HepG2 (cell line): ENCODE data around the gene HYAL2. TPM values are rescaled to one million over a fixed set of nuclear protein-coding genes. Genes with fewer than 3 reads are reported as not detected.
A peak's percentile ranks its signal among the peaks of the same experiment; 100 is the strongest.

ENCODE experiments used
- ATAC-seq: fragments of 200-7000 bp; cut with Tn5 transposase; 3 replicates; pipeline ENCODE4 v1.9.1; 2020; ENCODE audit warnings: mild to moderate bottlenecking, moderate library complexity
- BruUV-seq: library from RNA; stranded (reverse); fragments of 400-500 nt; replicated peaks from 2 replicates; lab custom pipeline; 2021; lab: Mats Ljungman, UMichigan
- CTCF ChIA-PET: fragments of 300-600 bp; formaldehyde crosslinking; extraction: SDS; loops from one replicate; lab custom pipeline; 2021; ENCODE audit warnings: low total read pairs, inconsistent platforms, low intra/inter-chr PET ratio; lab: Yijun Ruan, JAX
- POLR2A ChIA-PET: fragments of 350-600 bp; sonication (Branson Sonifier 250); formaldehyde crosslinking; loops from one replicate; lab custom pipeline; 2020; ENCODE audit warnings: antibody characterized with exemption, inconsistent platforms; lab: Yijun Ruan, JAX
- DNase-seq: peaks from one replicate; pipeline ENCODE4 v3.0.0-alpha.2; 2015; ENCODE audit warnings: low spot score
- FAIRE-seq: peaks from 3 replicates; lab custom pipeline; 2011; peaks lifted over from hg19 to GRCh38; lab: Jason Lieb, UNC
- H2AFZ ChIP-seq: one replicate; pipeline ENCODE4 v1.6.1; 2011; ENCODE audit warnings: low read length, inconsistent platforms
- H3K27ac ChIP-seq: fragments of 300-600 bp; 3 replicates; pipeline ENCODE4 v1.8.0; 2011; ENCODE audit warnings: mixed run types, mild to moderate bottlenecking, mixed read lengths, low read length, inconsistent platforms; ENCODE audit not compliant: insufficient read depth; ENCODE audit errors: extremely low read length
- H3K27me3 ChIP-seq, 2 experiments: fragments of 200-600 bp in 1 of 2; 2 replicates in 1 of 2; 3 replicates in 1 of 2; pipeline versions ENCODE4 v1.6.0 to v1.8.0; 2011; ENCODE audit warnings: low read length in 2 of 2, mild to moderate bottlenecking in 2 of 2, moderate library complexity in 2 of 2, inconsistent platforms in 1 of 2; ENCODE audit not compliant: insufficient read depth in 2 of 2, control insufficient read depth in 1 of 2
- H3K36me3 ChIP-seq, 2 experiments: fragments of 200-600 bp in 1 of 2; replicated peaks in 1 of 2; 2 replicates in 1 of 2; 3 replicates in 1 of 2; pipeline versions ENCODE4 v1.5.1 to v1.8.0; 2011; ENCODE audit warnings: low read length in 2 of 2, inconsistent platforms in 1 of 2; ENCODE audit not compliant: insufficient read depth in 2 of 2, control insufficient read depth in 1 of 2
- H3K4me1 ChIP-seq: 2 replicates; pipeline ENCODE4 v1.5.1; 2012; ENCODE audit warnings: low read length, inconsistent platforms; ENCODE audit not compliant: insufficient read depth
- H3K4me2 ChIP-seq: 2 replicates; pipeline ENCODE4 v1.6.0; 2011; ENCODE audit warnings: low read depth, low read length, inconsistent platforms
- H3K4me3 ChIP-seq, 3 experiments: fragments of 200-600 bp in 1 of 3; sonication (generic), shearing (Covaris generic) in 1 of 3; replicated peaks in 1 of 3; 2 replicates each; pipeline ENCODE4 v1.5.1; 2011 to 2016; ENCODE audit warnings: low read length in 3 of 3, inconsistent platforms in 2 of 3, low read depth in 2 of 3, mild to moderate bottlenecking in 2 of 3, control low read depth in 1 of 3, mixed read lengths in 1 of 3; ENCODE audit not compliant: insufficient read depth in 1 of 3
- H3K79me2 ChIP-seq: one replicate; pipeline ENCODE4 v1.6.1; 2011; ENCODE audit warnings: low read length, inconsistent platforms; ENCODE audit not compliant: insufficient read depth
- H3K9ac ChIP-seq: 2 replicates; pipeline ENCODE4 v1.6.0; 2011; ENCODE audit warnings: mild to moderate bottlenecking, low read depth, low read length, inconsistent platforms; ENCODE audit not compliant: insufficient read depth
- H3K9me3 ChIP-seq: 2 replicates; pipeline ENCODE4 v1.5.1; 2012; ENCODE audit warnings: mild to moderate bottlenecking, low read length
- H4K20me1 ChIP-seq: 2 replicates; pipeline ENCODE4 v1.6.0; 2011; ENCODE audit warnings: inconsistent platforms, mild to moderate bottlenecking, low read length, moderate library complexity; ENCODE audit not compliant: insufficient read depth
- ATAD3A ChIP-seq: sonication (generic); formaldehyde crosslinking; IDR thresholded peaks from 2 replicates; pipeline ENCODE4 v1.4.0; 2020; ENCODE audit warnings: missing genetic modification reagents
- CEBPB ChIP-seq: IDR thresholded peaks from 2 replicates; pipeline ENCODE4 v1.6.1; 2011; ENCODE audit warnings: low read depth, low read length, improper control_type of control experiment, borderline replicate concordance
- DR1 ChIP-seq: sonication (generic); formaldehyde crosslinking; IDR thresholded peaks from 2 replicates; pipeline ENCODE4 v1.8.0; 2021; ENCODE audit warnings: mild to moderate bottlenecking, missing genetic modification reagents, inconsistent platforms
- GABPB1 ChIP-seq: IDR thresholded peaks from 2 replicates; pipeline ENCODE4 v1.6.1; 2016; ENCODE audit warnings: mild to moderate bottlenecking, missing genetic modification reagents, moderate library complexity, missing compliant biosample characterization
- HOXA5 ChIP-seq: sonication (generic); formaldehyde crosslinking; IDR thresholded peaks from 2 replicates; pipeline ENCODE4 v1.4.0; 2020; ENCODE audit warnings: missing genetic modification reagents
- NFYC ChIP-seq: IDR thresholded peaks from 2 replicates; pipeline ENCODE4 v1.6.1; 2016; ENCODE audit warnings: missing genetic modification reagents, missing compliant biosample characterization
- ZNF124 ChIP-seq: sonication (generic); formaldehyde crosslinking; IDR thresholded peaks from 2 replicates; pipeline ENCODE4 v1.4.0; 2020; ENCODE audit warnings: missing genetic modification reagents
- ZNF296 ChIP-seq: sonication (generic); formaldehyde crosslinking; conservative IDR thresholded peaks from 2 replicates; pipeline ENCODE4 v1.5.0; 2020; ENCODE audit warnings: mild to moderate bottlenecking, missing genetic modification reagents
- ZNF432 ChIP-seq: sonication (generic); formaldehyde crosslinking; IDR thresholded peaks from 2 replicates; pipeline ENCODE4 v1.5.0; 2020; ENCODE audit warnings: missing genetic modification reagents, mild to moderate bottlenecking, borderline replicate concordance
- ZNF550 ChIP-seq: sonication (generic); formaldehyde crosslinking; IDR thresholded peaks from 2 replicates; pipeline ENCODE4 v1.4.0; 2020; ENCODE audit warnings: mild to moderate bottlenecking, missing genetic modification reagents, borderline replicate concordance
- ZNF564 ChIP-seq: sonication (generic); formaldehyde crosslinking; IDR thresholded peaks from 2 replicates; pipeline ENCODE4 v1.8.1; 2023; ENCODE audit warnings: mild to moderate bottlenecking, missing genetic modification reagents
- ZNF589 ChIP-seq: sonication (generic); formaldehyde crosslinking; conservative IDR thresholded peaks from 2 replicates; pipeline ENCODE4 v1.8.0; 2022; ENCODE audit warnings: mild to moderate bottlenecking, moderate library complexity, missing genetic modification reagents
- ZNF607 ChIP-seq: sonication (generic); formaldehyde crosslinking; IDR thresholded peaks from 2 replicates; pipeline ENCODE4 v1.5.1; 2020; ENCODE audit warnings: missing genetic modification reagents, mild to moderate bottlenecking, borderline replicate concordance
- ZNF660 ChIP-seq: sonication (generic); formaldehyde crosslinking; IDR thresholded peaks from 2 replicates; pipeline ENCODE4 v1.5.1; 2020; ENCODE audit warnings: mild to moderate bottlenecking, low read depth, missing genetic modification reagents, borderline replicate concordance
- WGBS: methylation state at CpG from one replicate; pipeline ENCODE4 v1.1.6; 2017; ENCODE audit warnings: low lambda C conversion rate; 5-methylcytosine and 5-hydroxymethylcytosine counted together
- in situ Hi-C: cut with HindIII; loops from 2 replicates; pipeline ENCODE4 v1.10.0; 2017; ENCODE audit warnings: low pct_unique_long_range_greater_than_20kb; ENCODE audit not compliant: extremely low pct_ligation_motif_present
- intact Hi-C: fragments of 100-400 bp; cut with micrococcal nuclease; formaldehyde crosslinking; loops from one replicate; pipeline ENCODE4 v1.10.0; 2022; ENCODE audit not compliant: unreplicated experiment
- polyA plus RNA-seq, 8 experiments: library from polyadenylated mRNA; depleted of rRNA in 3 of 8; stranded (reverse) in 7 of 8; unstranded in 1 of 8; fragments of >200 nt; fragmentation: Illumina TruSeq in 4 of 8; extraction: Trizol in 4 of 8; gene quantifications; 2 replicates each; pipeline versions ENCODE4 v1.2.1 to v1.2.3, GENCODE V29; 2011 to 2016; ENCODE audit warnings: low read depth in 4 of 8, missing spikeins in 1 of 8, mixed read lengths in 1 of 8; ENCODE audit not compliant: insufficient read depth in 1 of 8
- total RNA-seq, 5 experiments: library from RNA; depleted of rRNA; stranded (reverse); fragments of >200 nt; fragmentation: Illumina TruSeq; extraction: Trizol; gene quantifications; 2 replicates each; pipeline ENCODE4 v1.2.3, GENCODE V29; 2016; ENCODE audit warnings: low read depth in 1 of 5
- TF ChIP-seq, protein P1 (sequence below): sonication (generic); formaldehyde crosslinking; IDR thresholded peaks from 2 replicates; pipeline ENCODE4 v1.8.0; 2022; ENCODE audit warnings: missing genetic modification reagents, mild to moderate bottlenecking, inconsistent platforms, borderline replicate concordance
- TF ChIP-seq, protein P2 (sequence below): sonication (generic); formaldehyde crosslinking; IDR thresholded peaks from 2 replicates; pipeline ENCODE4 v1.9.0; 2021; ENCODE audit warnings: missing genetic modification reagents, mild to moderate bottlenecking, borderline replicate concordance
- TF ChIP-seq, protein P3 (sequence below): sonication (generic); formaldehyde crosslinking; IDR thresholded peaks from 2 replicates; pipeline ENCODE4 v1.5.0; 2020; ENCODE audit warnings: missing genetic modification reagents, mild to moderate bottlenecking, borderline replicate concordance
- TF ChIP-seq, protein P4 (sequence below): sonication (generic); formaldehyde crosslinking; IDR thresholded peaks from 2 replicates; pipeline ENCODE4 v1.4.0; 2020; ENCODE audit warnings: missing genetic modification reagents, borderline replicate concordance

Gene HYAL2
- total and polyA plus RNA-seq, 2 of the 13 experiments (the other 11 are each of a cell fraction or from before 2014, with no cell fraction given), result 76.2 to 102 TPM

DNA sequence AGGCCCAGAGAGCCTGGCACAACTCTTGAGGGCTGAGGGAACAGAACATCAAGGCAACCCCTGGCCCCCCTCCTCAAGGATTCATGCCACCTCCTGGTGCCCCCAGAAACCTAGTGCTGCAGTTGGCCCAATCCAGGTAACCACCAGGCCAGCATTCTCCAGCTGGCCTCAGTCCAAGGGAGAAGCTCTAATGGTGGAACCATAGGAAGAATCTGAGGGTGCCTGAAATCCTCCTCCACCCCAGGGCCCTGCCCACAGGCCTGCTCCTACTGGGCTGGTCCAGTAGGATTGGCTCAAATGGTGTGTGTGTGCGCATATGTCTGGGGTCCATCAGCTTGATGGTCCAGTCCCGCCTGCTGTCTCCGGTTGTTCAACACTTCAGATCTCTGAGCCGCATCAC, 7.7 kb downstream of the HYAL2 start:
- DNase-seq (no peak), ATAC-seq (peak; percentile 9; the same call in 1 of the 3 replicates), FAIRE-seq (no peak)
- no peak overlapping the region for H3K4me2 ChIP-seq
- no peak overlapping the region for H3K27ac ChIP-seq
- H3K27me3 ChIP-seq, result no peaks in the 10 kb centered on the region
- H3K4me1 ChIP-seq, result peaks cover 42% of the 10 kb centered on the region
- no peaks in the 10 kb centered on the region for H4K20me1 ChIP-seq
- no peaks in the 10 kb centered on the region for H3K9me3 ChIP-seq
- H3K36me3 ChIP-seq, result peaks cover 16 to 32% of the 10 kb centered on the region in 2 experiments
- H3K9ac ChIP-seq, result no peak overlapping the region
- intact Hi-C loops (no loop called here), in situ Hi-C loops (no loop called here)
- POLR2A ChIA-PET, result interaction anchor here (0.8 to 13.0 kb wide), 4 partner anchors 14 to 111 kb away, joined by 3 to 222 read pairs (median 6); partner anchors contain the start of genes GNAI2, HYAL1, HYAL3 and LSMEM2
- no peak overlapping the region for H2AFZ ChIP-seq
- no peak overlapping the region for H3K4me3 ChIP-seq
- H3K79me2 ChIP-seq, result peaks cover 14% of the 10 kb centered on the region
- CTCF ChIA-PET, result no interaction called here
- 100% methylated on average over 4 of the region's 4 CpGs for WGBS
- BruUV-seq, result no TSS peak
- no peak for TF ChIP-seq NFYC (CRISPR knock-in tag)
- TF ChIP-seq, protein P1, sequence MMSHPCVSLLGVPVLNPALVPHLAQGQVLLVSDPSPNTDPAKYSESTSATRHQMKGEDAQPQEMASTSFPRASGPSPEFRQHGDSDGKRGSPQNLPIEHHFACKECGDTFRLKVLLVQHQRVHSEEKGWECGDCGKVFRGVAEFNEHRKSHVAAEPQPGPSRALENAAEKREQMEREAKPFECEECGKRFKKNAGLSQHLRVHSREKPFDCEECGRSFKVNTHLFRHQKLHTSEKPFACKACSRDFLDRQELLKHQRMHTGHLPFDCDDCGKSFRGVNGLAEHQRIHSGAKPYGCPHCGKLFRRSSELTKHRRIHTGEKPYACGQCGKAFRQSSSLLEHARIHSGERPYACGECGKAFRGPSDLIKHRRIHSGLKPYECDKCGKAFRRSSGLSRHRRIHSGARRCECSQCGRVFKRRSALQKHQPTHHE (CRISPR knock-in tag), result no peak
- TF ChIP-seq HOXA5 (CRISPR knock-in tag), result no peak
- no peak for TF ChIP-seq CEBPB
- TF ChIP-seq, protein P2, sequence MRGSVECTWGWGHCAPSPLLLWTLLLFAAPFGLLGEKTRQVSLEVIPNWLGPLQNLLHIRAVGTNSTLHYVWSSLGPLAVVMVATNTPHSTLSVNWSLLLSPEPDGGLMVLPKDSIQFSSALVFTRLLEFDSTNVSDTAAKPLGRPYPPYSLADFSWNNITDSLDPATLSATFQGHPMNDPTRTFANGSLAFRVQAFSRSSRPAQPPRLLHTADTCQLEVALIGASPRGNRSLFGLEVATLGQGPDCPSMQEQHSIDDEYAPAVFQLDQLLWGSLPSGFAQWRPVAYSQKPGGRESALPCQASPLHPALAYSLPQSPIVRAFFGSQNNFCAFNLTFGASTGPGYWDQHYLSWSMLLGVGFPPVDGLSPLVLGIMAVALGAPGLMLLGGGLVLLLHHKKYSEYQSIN (CRISPR knock-in tag), result no peak
- TF ChIP-seq ZNF660 (CRISPR knock-in tag), result no peak
- no peak for TF ChIP-seq ZNF550 (CRISPR knock-in tag)
- TF ChIP-seq ZNF564 (CRISPR knock-in tag), result no peak
- no peak for TF ChIP-seq ZNF589 (CRISPR knock-in tag)
- TF ChIP-seq ATAD3A (CRISPR knock-in tag), result no peak
- TF ChIP-seq GABPB1 (CRISPR knock-in tag), result no peak
- TF ChIP-seq ZNF296, result no peak
- TF ChIP-seq, protein P3, sequence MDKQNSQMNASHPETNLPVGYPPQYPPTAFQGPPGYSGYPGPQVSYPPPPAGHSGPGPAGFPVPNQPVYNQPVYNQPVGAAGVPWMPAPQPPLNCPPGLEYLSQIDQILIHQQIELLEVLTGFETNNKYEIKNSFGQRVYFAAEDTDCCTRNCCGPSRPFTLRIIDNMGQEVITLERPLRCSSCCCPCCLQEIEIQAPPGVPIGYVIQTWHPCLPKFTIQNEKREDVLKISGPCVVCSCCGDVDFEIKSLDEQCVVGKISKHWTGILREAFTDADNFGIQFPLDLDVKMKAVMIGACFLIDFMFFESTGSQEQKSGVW (CRISPR knock-in tag), result no peak
- no peak for TF ChIP-seq ZNF432 (CRISPR knock-in tag)
- TF ChIP-seq ZNF124, result no peak
- TF ChIP-seq, protein P4, sequence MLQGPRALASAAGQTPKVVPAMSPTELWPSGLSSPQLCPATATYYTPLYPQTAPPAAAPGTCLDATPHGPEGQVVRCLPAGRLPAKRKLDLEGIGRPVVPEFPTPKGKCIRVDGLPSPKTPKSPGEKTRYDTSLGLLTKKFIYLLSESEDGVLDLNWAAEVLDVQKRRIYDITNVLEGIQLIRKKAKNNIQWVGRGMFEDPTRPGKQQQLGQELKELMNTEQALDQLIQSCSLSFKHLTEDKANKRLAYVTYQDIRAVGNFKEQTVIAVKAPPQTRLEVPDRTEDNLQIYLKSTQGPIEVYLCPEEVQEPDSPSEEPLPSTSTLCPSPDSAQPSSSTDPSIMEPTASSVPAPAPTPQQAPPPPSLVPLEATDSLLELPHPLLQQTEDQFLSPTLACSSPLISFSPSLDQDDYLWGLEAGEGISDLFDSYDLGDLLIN (CRISPR knock-in tag), result no peak
- TF ChIP-seq DR1 (CRISPR knock-in tag), result no peak
- TF ChIP-seq ZNF607, result no peak
- TF ChIP-seq, all 625 proteins: peak for 0
